ENCODE results near the gene RIPK1. TPM values are rescaled to one million over a fixed set of nuclear protein-coding genes. Genes with fewer than 3 reads are reported as not detected.

The RIPK1 gene
- polyA plus RNA-seq, 2 of the 4 experiments (the other 2 are of a cell fraction): 10.6 to 14.3 TPM

DNA sequence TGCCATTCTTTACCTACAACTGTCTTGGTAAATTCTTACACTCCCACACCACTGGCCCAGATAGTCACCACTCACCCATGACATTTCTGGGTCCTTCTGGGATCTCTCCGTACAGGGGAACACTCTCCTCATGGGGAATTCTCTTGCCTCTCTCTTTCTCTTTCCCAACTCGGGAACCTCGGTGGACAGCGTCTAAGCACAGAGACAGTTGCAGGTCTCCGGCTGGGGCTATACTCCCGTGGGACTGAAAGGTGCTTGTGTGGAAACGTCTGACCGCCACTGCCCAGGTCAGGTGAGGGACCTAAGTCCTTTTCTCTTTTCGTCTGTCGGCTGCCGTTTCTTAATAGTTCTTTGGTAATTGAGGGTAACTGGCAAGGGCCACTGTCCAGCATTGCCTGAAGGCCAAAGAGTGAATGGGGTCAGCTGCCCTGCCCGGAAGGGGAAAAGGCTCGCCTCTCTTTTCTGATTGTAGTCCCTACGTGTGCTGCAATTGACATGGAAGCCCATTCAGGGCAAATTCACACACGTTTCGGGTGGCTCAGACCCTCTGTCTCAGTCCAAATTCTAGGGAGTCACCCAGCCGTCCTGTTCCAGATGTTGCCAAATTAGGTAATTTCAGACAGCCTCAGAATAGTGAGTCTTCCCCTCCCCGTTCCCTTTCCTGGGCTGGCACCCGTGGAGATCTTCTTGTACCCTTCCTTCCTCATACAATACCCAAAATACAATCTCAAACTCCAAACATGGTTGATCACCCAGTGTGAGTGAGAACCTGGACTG is 31.2 kb upstream of the RIPK1 start:
- ChIA-PET POLR2A (no interaction called here), CTCF (interaction anchor here (0.7 to 1.1 kb wide), 2 partner anchors 20 to 26 kb away, joined by 3 to 4 read pairs; no protein-coding TSS in a partner anchor)
- no peak overlapping the region for H3K4me2 ChIP-seq
- ATAC-seq: no peak
- no peak overlapping the region for H3K27ac ChIP-seq
- no peak overlapping the region for H3K4me3 ChIP-seq
- TF ChIP-seq NFE2L2 (conservative IDR thresholded peaks at IDR 0.05; ENCODE audit: low read length) (no peak), HEYL (CRISPR knock-in tag; IDR thresholded peaks at IDR 0.05) (no peak), ATOH8 (CRISPR knock-in tag; IDR thresholded peaks at IDR 0.05; ENCODE audit: low read depth) (no peak), HES2 (IDR thresholded peaks at IDR 0.05) (no peak), GATA3 (IDR thresholded peaks at IDR 0.05; ENCODE audit: borderline replicate concordance) (no peak), JUN (IDR thresholded peaks at IDR 0.05) (no peak), SMC3 (IDR thresholded peaks at IDR 0.05) (no peak), ZSCAN20 (CRISPR knock-in tag; IDR thresholded peaks at IDR 0.05) (no peak), TP53 (CRISPR knock-in tag; IDR thresholded peaks at IDR 0.05) (no peak), ESRRA (IDR thresholded peaks at IDR 0.05; ENCODE audit: borderline replicate concordance, low read length) (no peak), BCL3 (IDR thresholded peaks at IDR 0.05) (no peak), RNF2 (IDR thresholded peaks at IDR 0.05; ENCODE audit: borderline replicate concordance, low read depth) (no peak), JUNB (IDR thresholded peaks at IDR 0.05) (no peak), CHD2 (IDR thresholded peaks at IDR 0.05; ENCODE audit: low read length, partially characterized antibody) (no peak), ELK1 (IDR thresholded peaks at IDR 0.05; ENCODE audit: low read depth, low read length) (no peak)
- DNase-seq (ENCODE audit: low read depth in 1 of 2, low spot score in 1 of 2): no peak
- FAIRE-seq: no peak
- no peaks in the 10 kb centered on the region; the same call in 2 of the 3 replicates for H3K9me3 ChIP-seq
- no peaks in the 10 kb centered on the region for H3K4me1 ChIP-seq
- WGBS (ENCODE audit: missing lambda C conversion rate): 69% methylated on average over 17 of the region's 19 CpGs

- WGBS (ENCODE audit: missing lambda C conversion rate): 69% methylated on average over 7 of the region's 7 CpGs
- H3K4me2 ChIP-seq: no peak overlapping the region
- H3K27ac ChIP-seq: no peak overlapping the region
- DNase-seq (ENCODE audit: low read depth in 1 of 2, low spot score in 1 of 2): no peak
- POLR2A ChIA-PET: no interaction called here
- CTCF ChIA-PET: interaction anchor here (1.0 to 1.4 kb wide), 3 partner anchors 14 to 36 kb away, joined by 3 to 4 read pairs (median 3); no protein-coding TSS in a partner anchor
- ATAC-seq: no peak
- H3K4me3 ChIP-seq: no peak overlapping the region
- no peak for FAIRE-seq
- H3K9me3 ChIP-seq: no peaks in the 10 kb centered on the region; the same call in 2 of the 3 replicates
- no peaks in the 10 kb centered on the region for H3K4me1 ChIP-seq
- TF ChIP-seq HMGXB4 (CRISPR knock-in tag; IDR thresholded peaks at IDR 0.05; ENCODE audit: borderline replicate concordance) (no peak), MAX (IDR thresholded peaks at IDR 0.05) (no peak), TP53 (CRISPR knock-in tag; IDR thresholded peaks at IDR 0.05) (no peak), GATA3 (IDR thresholded peaks at IDR 0.05; ENCODE audit: borderline replicate concordance) (no peak), CBX8 (IDR thresholded peaks at IDR 0.05) (no peak), RFX5 (IDR thresholded peaks at IDR 0.05) (no peak), FOSB (CRISPR knock-in tag; IDR thresholded peaks at IDR 0.05) (no peak), RAD21 (conservative IDR thresholded peaks at IDR 0.05 in 1 of 2, IDR thresholded peaks at IDR 0.05 in 1 of 2) (no peak), SMC3 (IDR thresholded peaks at IDR 0.05) (no peak), JUNB (IDR thresholded peaks at IDR 0.05) (no peak), RCOR1 (IDR thresholded peaks at IDR 0.05; ENCODE audit: low read depth, low read length) (no peak), RNF2 (IDR thresholded peaks at IDR 0.05; ENCODE audit: borderline replicate concordance, low read depth) (no peak), JUN (IDR thresholded peaks at IDR 0.05) (no peak), PHF8 (IDR thresholded peaks at IDR 0.05; ENCODE audit: borderline replicate concordance, low read depth) (no peak), ELK1 (IDR thresholded peaks at IDR 0.05; ENCODE audit: low read depth, low read length) (no peak), MAFK (IDR thresholded peaks at IDR 0.05; ENCODE audit: partially characterized antibody) (no peak)
- TF ChIP-seq, protein P1, sequence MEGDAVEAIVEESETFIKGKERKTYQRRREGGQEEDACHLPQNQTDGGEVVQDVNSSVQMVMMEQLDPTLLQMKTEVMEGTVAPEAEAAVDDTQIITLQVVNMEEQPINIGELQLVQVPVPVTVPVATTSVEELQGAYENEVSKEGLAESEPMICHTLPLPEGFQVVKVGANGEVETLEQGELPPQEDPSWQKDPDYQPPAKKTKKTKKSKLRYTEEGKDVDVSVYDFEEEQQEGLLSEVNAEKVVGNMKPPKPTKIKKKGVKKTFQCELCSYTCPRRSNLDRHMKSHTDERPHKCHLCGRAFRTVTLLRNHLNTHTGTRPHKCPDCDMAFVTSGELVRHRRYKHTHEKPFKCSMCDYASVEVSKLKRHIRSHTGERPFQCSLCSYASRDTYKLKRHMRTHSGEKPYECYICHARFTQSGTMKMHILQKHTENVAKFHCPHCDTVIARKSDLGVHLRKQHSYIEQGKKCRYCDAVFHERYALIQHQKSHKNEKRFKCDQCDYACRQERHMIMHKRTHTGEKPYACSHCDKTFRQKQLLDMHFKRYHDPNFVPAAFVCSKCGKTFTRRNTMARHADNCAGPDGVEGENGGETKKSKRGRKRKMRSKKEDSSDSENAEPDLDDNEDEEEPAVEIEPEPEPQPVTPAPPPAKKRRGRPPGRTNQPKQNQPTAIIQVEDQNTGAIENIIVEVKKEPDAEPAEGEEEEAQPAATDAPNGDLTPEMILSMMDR (IDR thresholded peaks at IDR 0.05): no peak
Measured at GRCh38 chr6:3037638-3038365, 30.5 kb upstream of the RIPK1 start.
